Right lobe of liver (tissue), 6 donors: ENCODE results near the gene IL25. TPM values are rescaled to one million over a fixed set of nuclear protein-coding genes. Genes with fewer than 3 reads are reported as not detected.
"Not testable (repeated sequence)": the region's sequence is repeated elsewhere in the genome, so short reads cannot be mapped to it uniquely, and the experiment has no call there.

ENCODE experiments used
- ATAC-seq, 4 donors: fragments of 200-7000 bp; cut with Tn5 transposase; one replicate each; pipeline ENCODE4 v1.9.1; 2020; ENCODE audit warnings: mild to moderate bottlenecking in 4 of 4, moderate library complexity in 4 of 4
- DNase-seq, 3 donors: peaks; one replicate each; pipeline ENCODE4 v3.0.0-alpha.2; 2020
- H3K27ac ChIP-seq, 3 donors: fragments of 200-600 bp; one replicate each; pipeline ENCODE4 v1.8.0; 2022
- H3K27me3 ChIP-seq, 2 donors: fragments of 200-600 bp; one replicate each; pipeline ENCODE4 v1.8.0; 2022
- H3K36me3 ChIP-seq, 4 donors: fragments of 200-600 bp; sonication (generic) in 1 of 4; one replicate each; pipeline versions ENCODE4 v1.5.1 to v1.8.0; 2017 to 2022; ENCODE audit warnings: control low read depth in 1 of 4
- H3K4me1 ChIP-seq, 4 donors: fragments of 200-600 bp; sonication (generic) in 1 of 4; one replicate each; pipeline versions ENCODE4 v1.5.1 to v1.8.0; 2017 to 2022; ENCODE audit warnings: control low read depth in 1 of 4
- H3K4me3 ChIP-seq, 3 donors: fragments of 200-600 bp; one replicate each; pipeline ENCODE4 v1.8.0; 2022
- H3K9me3 ChIP-seq, 4 donors: fragments of 200-600 bp; sonication (generic) in 1 of 4; one replicate each; pipeline versions ENCODE4 v1.5.1 to v1.8.0; 2017 to 2022; ENCODE audit warnings: control low read depth in 1 of 4
- POLR2A ChIP-seq: fragments of 450-650 bp; IDR thresholded peaks from one replicate; pipeline ENCODE4 v1.6.1; 2017; ENCODE audit warnings: antibody characterized with exemption, mild to moderate bottlenecking
- WGBS: methylation state at CpG from one replicate; pipeline ENCODE4 v1.1.6; 2018; ENCODE audit warnings: low coverage, low lambda C conversion rate; ENCODE audit not compliant: insufficient coverage; ENCODE audit errors: missing lambda C conversion rate; 5-methylcytosine and 5-hydroxymethylcytosine counted together
- intact Hi-C, 2 donors: fragments of 100-400 bp; cut with DNase I; formaldehyde crosslinking; loops; one replicate each; pipeline versions ENCODE4 v1.11.2 to v1.14.1; 2022
- total RNA-seq, 6 experiments: library from RNA; depleted of rRNA in 2 of 6; stranded (reverse); fragments of >200 nt in 2 of 6; fragmentation: NEBNext Ultra II Directional in 3 of 6; extraction: Animal tissue kit (Norgen Biotek cat#: 25700) in 3 of 6; gene quantifications; one replicate each; pipeline versions ENCODE4 v1.1.0 to v1.2.4, GENCODE V29; 2016 to 2023
- TF ChIP-seq, protein P1 (sequence below), 4 donors: fragments of 200-600 bp in 3 of 4; fragments of 450-650 bp in 1 of 4; IDR thresholded peaks; one replicate each; pipeline versions ENCODE4 v1.5.1 to v1.8.0; 2016 to 2022; ENCODE audit warnings: antibody characterized with exemption in 4 of 4, mild to moderate bottlenecking in 2 of 4
- donor health status: DM: no; HTN: yes; CAD: no.
- donor health status: DM: no; HTN: no; CAD: no.
- donor health status: DM: no; HTN: no; CAD: no.
- donor health status: DM: no; HTN: yes; CAD: no.
- donor health status: DM: no; HTN: yes; CAD: no.

The IL25 gene
- total RNA-seq, 6 experiments from 2014 or later, result not detected

- 93% methylated on average over 11 of the region's 39 CpGs for WGBS
- no peaks in the 10 kb centered on the region for H3K36me3 ChIP-seq
- H3K9me3 ChIP-seq, result no peaks in the 10 kb centered on the region
- DNase-seq, result no peak
- no peak overlapping the region for H3K27ac ChIP-seq
- ATAC-seq, result peak in 1 of 4 donors; percentile 9
- intact Hi-C loops, result no loop called here
- no peaks in the 10 kb centered on the region for H3K27me3 ChIP-seq
- no peaks in the 10 kb centered on the region for H3K4me1 ChIP-seq
- TF ChIP-seq POLR2A, result no peak
- TF ChIP-seq, protein P1, sequence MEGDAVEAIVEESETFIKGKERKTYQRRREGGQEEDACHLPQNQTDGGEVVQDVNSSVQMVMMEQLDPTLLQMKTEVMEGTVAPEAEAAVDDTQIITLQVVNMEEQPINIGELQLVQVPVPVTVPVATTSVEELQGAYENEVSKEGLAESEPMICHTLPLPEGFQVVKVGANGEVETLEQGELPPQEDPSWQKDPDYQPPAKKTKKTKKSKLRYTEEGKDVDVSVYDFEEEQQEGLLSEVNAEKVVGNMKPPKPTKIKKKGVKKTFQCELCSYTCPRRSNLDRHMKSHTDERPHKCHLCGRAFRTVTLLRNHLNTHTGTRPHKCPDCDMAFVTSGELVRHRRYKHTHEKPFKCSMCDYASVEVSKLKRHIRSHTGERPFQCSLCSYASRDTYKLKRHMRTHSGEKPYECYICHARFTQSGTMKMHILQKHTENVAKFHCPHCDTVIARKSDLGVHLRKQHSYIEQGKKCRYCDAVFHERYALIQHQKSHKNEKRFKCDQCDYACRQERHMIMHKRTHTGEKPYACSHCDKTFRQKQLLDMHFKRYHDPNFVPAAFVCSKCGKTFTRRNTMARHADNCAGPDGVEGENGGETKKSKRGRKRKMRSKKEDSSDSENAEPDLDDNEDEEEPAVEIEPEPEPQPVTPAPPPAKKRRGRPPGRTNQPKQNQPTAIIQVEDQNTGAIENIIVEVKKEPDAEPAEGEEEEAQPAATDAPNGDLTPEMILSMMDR (IDR thresholded peaks at IDR 0.05), result no peak
- H3K4me3 ChIP-seq, result no peak overlapping the region
Observed at GRCh38 chr14:23414906-23415820, 42.6 kb downstream of the IL25 start.

GRCh38 chr14:23415821-23416778 lies 43.5 kb downstream of the IL25 start:
- Histone ChIP-seq H3K9me3 (no peaks in the 10 kb centered on the region), H3K4me3 (no peak overlapping the region), H3K36me3 (no peaks in the 10 kb centered on the region), H3K27me3 (no peaks in the 10 kb centered on the region), H3K27ac (no peak overlapping the region), H3K4me1 (no peaks in the 10 kb centered on the region)
- TF ChIP-seq, protein P1 (IDR thresholded peaks at IDR 0.05), result no peak
- no peak for TF ChIP-seq POLR2A
- 47% methylated on average over 5 of the region's 21 CpGs for WGBS
- intact Hi-C loops, result no loop called here
- ATAC-seq (no peak), DNase-seq (no peak)

GRCh38 chr14:23416801-23417200 lies 44.2 kb downstream of the IL25 start:
- no peaks in the 10 kb centered on the region for H3K36me3 ChIP-seq
- no peak overlapping the region for H3K27ac ChIP-seq
- DNase-seq (no peak), ATAC-seq (no peak)
- intact Hi-C loops, result no loop called here
- H3K9me3 ChIP-seq, result no peaks in the 10 kb centered on the region
- H3K4me1 ChIP-seq, result no peaks in the 10 kb centered on the region
- no peaks in the 10 kb centered on the region for H3K27me3 ChIP-seq
- 76% methylated on average over 4 of the region's 11 CpGs for WGBS
- H3K4me3 ChIP-seq, result no peak overlapping the region
- TF ChIP-seq POLR2A, result no peak
- TF ChIP-seq, protein P1 (IDR thresholded peaks at IDR 0.05), result no peak

GRCh38 chr14:23417269-23417668 lies 44.7 kb downstream of the IL25 start:
- intact Hi-C loops, H3K36me3 ChIP-seq, H3K27me3 ChIP-seq, DNase-seq, H3K4me1 ChIP-seq, H3K27ac ChIP-seq, H3K4me3 ChIP-seq, H3K9me3 ChIP-seq, ATAC-seq: not testable (repeated sequence)
- WGBS, result 74% methylated on average over 8 of the region's 12 CpGs
